ENCODE results near the gene ANP32E. TPM values are rescaled to one million over a fixed set of nuclear protein-coding genes. Genes with fewer than 3 reads are reported as not detected.
A peak's percentile ranks its signal among the peaks of the same experiment; 100 is the strongest.
"Not testable (repeated sequence)": the region's sequence is repeated elsewhere in the genome, so short reads cannot be mapped to it uniquely, and the experiment has no call there.

ANP32E gene
- total RNA-seq, 6 donors from 2014 or later, result 7.7 to 38.8 (median 27.9) TPM

GRCh38 chr1:150243003-150243402 is 7.1 kb upstream of the ANP32E start:
- no peak overlapping the region for H3K4me3 ChIP-seq
- 86 to 100% methylated on average over 3 of the region's 3 CpGs for WGBS, 2 donors
- TF ChIP-seq, protein P1, sequence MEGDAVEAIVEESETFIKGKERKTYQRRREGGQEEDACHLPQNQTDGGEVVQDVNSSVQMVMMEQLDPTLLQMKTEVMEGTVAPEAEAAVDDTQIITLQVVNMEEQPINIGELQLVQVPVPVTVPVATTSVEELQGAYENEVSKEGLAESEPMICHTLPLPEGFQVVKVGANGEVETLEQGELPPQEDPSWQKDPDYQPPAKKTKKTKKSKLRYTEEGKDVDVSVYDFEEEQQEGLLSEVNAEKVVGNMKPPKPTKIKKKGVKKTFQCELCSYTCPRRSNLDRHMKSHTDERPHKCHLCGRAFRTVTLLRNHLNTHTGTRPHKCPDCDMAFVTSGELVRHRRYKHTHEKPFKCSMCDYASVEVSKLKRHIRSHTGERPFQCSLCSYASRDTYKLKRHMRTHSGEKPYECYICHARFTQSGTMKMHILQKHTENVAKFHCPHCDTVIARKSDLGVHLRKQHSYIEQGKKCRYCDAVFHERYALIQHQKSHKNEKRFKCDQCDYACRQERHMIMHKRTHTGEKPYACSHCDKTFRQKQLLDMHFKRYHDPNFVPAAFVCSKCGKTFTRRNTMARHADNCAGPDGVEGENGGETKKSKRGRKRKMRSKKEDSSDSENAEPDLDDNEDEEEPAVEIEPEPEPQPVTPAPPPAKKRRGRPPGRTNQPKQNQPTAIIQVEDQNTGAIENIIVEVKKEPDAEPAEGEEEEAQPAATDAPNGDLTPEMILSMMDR (IDR thresholded peaks at IDR 0.05), result no peak
- no peak for TF ChIP-seq POLR2AphosphoS5 (IDR thresholded peaks at IDR 0.05)
- no peak for TF ChIP-seq EP300 (IDR thresholded peaks at IDR 0.05)
- TF ChIP-seq POLR2A (IDR thresholded peaks at IDR 0.05), result no peak
- no peak overlapping the region for H3K27ac ChIP-seq
- H3K27me3 ChIP-seq, result no peaks in the 10 kb centered on the region
- no peaks in the 10 kb centered on the region for H3K9me3 ChIP-seq
- no peaks in the 10 kb centered on the region for H3K4me1 ChIP-seq
- no peaks in the 10 kb centered on the region for H3K36me3 ChIP-seq
- no peak for DNase-seq
- no peak for ATAC-seq (ENCODE audit: low FRiP score in 2 of 2)

- ATAC-seq (ENCODE audit: low FRiP score in 2 of 2) (no peak), DNase-seq (peak in 1 of 2 donors; percentile 71)
- H3K27me3 ChIP-seq, result no peaks in the 10 kb centered on the region
- no peak overlapping the region for H3K4me3 ChIP-seq
- H3K9me3 ChIP-seq, result no peaks in the 10 kb centered on the region
- 89 to 93% methylated on average over 21 of the region's 21 CpGs for WGBS, 2 donors
- no peak overlapping the region for H3K27ac ChIP-seq
- TF ChIP-seq EP300 (IDR thresholded peaks at IDR 0.05), result no peak
- no peak for TF ChIP-seq POLR2A (IDR thresholded peaks at IDR 0.05)
- TF ChIP-seq POLR2AphosphoS5 (IDR thresholded peaks at IDR 0.05), result no peak
- TF ChIP-seq, protein P1 (IDR thresholded peaks at IDR 0.05), result no peak
- no peaks in the 10 kb centered on the region for H3K36me3 ChIP-seq
- H3K4me1 ChIP-seq, result peaks cover 9 to 19% (median 17%) of the 10 kb centered on the region in 4 donors
Measured at GRCh38 chr1:150237746-150238145, 1.8 kb upstream of the ANP32E start.

DNA sequence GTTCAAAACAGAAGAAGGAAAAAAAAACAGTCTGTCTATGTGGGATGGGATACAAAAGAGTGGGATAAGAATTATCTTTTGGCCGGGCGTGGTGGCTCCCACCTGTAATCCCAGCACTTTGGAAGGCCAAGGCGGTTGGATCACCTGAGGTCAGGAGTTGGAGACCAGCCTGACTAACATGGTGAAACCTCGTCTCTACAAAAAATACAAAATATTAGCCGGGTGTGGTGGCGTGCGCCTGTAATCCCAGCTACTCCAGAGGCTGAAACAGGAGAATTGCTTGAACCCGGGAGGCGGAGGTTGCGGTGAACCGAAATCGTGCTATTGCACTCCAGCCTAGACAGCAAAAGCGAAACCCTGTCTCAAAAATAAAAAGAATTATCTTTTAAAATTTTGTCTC is 1.3 kb upstream of the ANP32E start:
- DNase-seq; H3K4me3 ChIP-seq; ATAC-seq (ENCODE audit: low FRiP score in 2 of 2); H3K36me3 ChIP-seq; H3K9me3 ChIP-seq; H3K27me3 ChIP-seq; H3K27ac ChIP-seq: not testable (repeated sequence)
- peaks cover 9 to 20% (median 17%) of the 10 kb centered on the region in 4 donors for H3K4me1 ChIP-seq
- 88 to 91% methylated on average over 13 of the region's 13 CpGs for WGBS, 2 donors

- ATAC-seq (ENCODE audit: low FRiP score in 2 of 2) (no peak), DNase-seq (no peak)
- Histone ChIP-seq H3K36me3 (no peaks in the 10 kb centered on the region), H3K9me3 (no peaks in the 10 kb centered on the region), H3K27ac (peak overlapping the region in 2 of 4 donors; percentile 99 to 100), H3K27me3 (no peaks in the 10 kb centered on the region), H3K4me3 (peak overlapping the region; percentile 38 to 90 (median 70)), H3K4me1 (peaks cover 9 to 20% (median 17%) of the 10 kb centered on the region in 4 donors)
- 40 to 42% methylated on average over 10 of the region's 10 CpGs for WGBS, 2 donors
- no peak for TF ChIP-seq EP300 (IDR thresholded peaks at IDR 0.05)
- TF ChIP-seq, protein P1 (IDR thresholded peaks at IDR 0.05), result peak in 1 of 6 experiments; percentile 1
Measured at GRCh38 chr1:150236614-150237100, 745 bp upstream of the ANP32E start.

GRCh38 chr1:150235294-150235851 is 539 bp downstream of the ANP32E start:
- Histone ChIP-seq H3K4me1 (peaks cover 9 to 20% (median 17%) of the 10 kb centered on the region in 4 donors), H3K27ac (peak overlapping the region; percentile 97 to 100 (median 99)), H3K27me3 (no peaks in the 10 kb centered on the region), H3K36me3 (peaks cover 0 to 5% (median 0%) of the 10 kb centered on the region in 4 donors), H3K4me3 (peak overlapping the region; percentile 65 to 93 (median 82)), H3K9me3 (no peaks in the 10 kb centered on the region)
- DNase-seq, result no peak
- TF ChIP-seq EP300 (IDR thresholded peaks at IDR 0.05) (no peak), POLR2AphosphoS5 (IDR thresholded peaks at IDR 0.05) (no peak), POLR2A (IDR thresholded peaks at IDR 0.05) (no peak)
- TF ChIP-seq, protein P1 (IDR thresholded peaks at IDR 0.05), result no peak
- peak in 1 of 2 donors; percentile 37 for ATAC-seq (ENCODE audit: low FRiP score in 2 of 2)
- 0 to 1% methylated on average over 12 to 27 of the region's 27 CpGs for WGBS, 2 donors
